KMS-11 (cell line): ENCODE measurements around the gene C2orf68.
A peak's percentile ranks its signal among the peaks of the same experiment; 100 is the strongest.

ENCODE experiments used
- H2AFZ ChIP-seq: fragments of 200-600 bp; sonication (generic); 2 replicates; pipeline ENCODE4 v1.6.1; 2016; ENCODE audit warnings: antibody characterized with exemption, mixed run types, low read depth
- H3K27ac ChIP-seq: fragments of 200-600 bp; sonication (generic); 2 replicates; pipeline ENCODE4 v1.6.1; 2016; ENCODE audit warnings: mild to moderate bottlenecking, mixed run types
- H3K27me3 ChIP-seq: fragments of 200-600 bp; sonication (generic); 2 replicates; pipeline ENCODE4 v1.6.1; 2017; ENCODE audit warnings: mild to moderate bottlenecking, low read depth, mixed run types, moderate library complexity; ENCODE audit not compliant: insufficient read depth
- H3K36me3 ChIP-seq: fragments of 200-600 bp; sonication (generic); 2 replicates; pipeline ENCODE4 v1.6.1; 2017; ENCODE audit warnings: mild to moderate bottlenecking, mixed run types; ENCODE audit not compliant: insufficient read depth
- H3K4me1 ChIP-seq: fragments of 200-600 bp; sonication (generic); 2 replicates; pipeline ENCODE4 v1.6.1; 2016; ENCODE audit warnings: mild to moderate bottlenecking, low read depth, mixed run types; ENCODE audit not compliant: poor library complexity, severe bottlenecking
- H3K4me2 ChIP-seq: fragments of 200-600 bp; sonication (generic); 2 replicates; pipeline ENCODE4 v1.7.0; 2016; ENCODE audit warnings: mild to moderate bottlenecking, mixed run types
- H3K4me3 ChIP-seq: fragments of 200-600 bp; sonication (generic); IDR thresholded peaks from 2 replicates; pipeline ENCODE4 v1.6.1; 2017; ENCODE audit warnings: low read depth, low read length, mixed read lengths; ENCODE audit not compliant: insufficient read depth
- H3K79me2 ChIP-seq: fragments of 200-600 bp; sonication (generic); 2 replicates; pipeline ENCODE4 v1.6.1; 2016; ENCODE audit warnings: low read depth, mixed run types; ENCODE audit not compliant: insufficient read depth
- H3K9ac ChIP-seq: fragments of 200-600 bp; sonication (generic); 2 replicates; pipeline ENCODE4 v1.6.1; 2016; ENCODE audit warnings: mild to moderate bottlenecking, mixed run types
- H4K20me1 ChIP-seq: fragments of 200-600 bp; sonication (generic); 2 replicates; pipeline ENCODE4 v1.6.1; 2016; ENCODE audit warnings: mild to moderate bottlenecking, mixed run types; ENCODE audit not compliant: insufficient read depth
- TF ChIP-seq, protein P1 (sequence below): fragments of 200-600 bp; sonication (generic); conservative IDR thresholded peaks from 2 replicates; pipeline ENCODE4 v1.6.1; 2017; ENCODE audit warnings: low read depth, mild to moderate bottlenecking, antibody characterized with exemption, low read length, moderate library complexity, mixed read lengths

C2orf68 gene

DNA sequence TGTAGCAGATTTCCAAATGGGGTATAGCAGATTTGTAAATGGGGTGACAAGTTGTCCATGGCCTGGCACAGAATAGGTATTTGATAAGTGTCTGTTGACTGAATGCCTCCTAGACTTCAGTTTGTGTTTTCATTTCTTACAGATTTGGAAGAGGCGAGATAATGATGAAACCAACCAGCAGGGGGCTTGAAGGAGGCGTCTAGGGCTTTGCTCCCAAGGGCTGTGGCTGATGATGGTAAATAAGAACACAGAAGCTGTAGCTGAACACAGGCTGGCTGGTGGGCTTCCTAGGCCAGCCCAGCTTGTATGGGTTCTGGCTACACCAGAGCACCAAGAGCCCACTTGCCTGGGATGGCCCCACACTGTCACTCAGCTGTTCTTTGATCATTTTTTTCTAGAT is 36.8 kb upstream of the C2orf68 start:
- H3K36me3 ChIP-seq = peaks cover 19% of the 10 kb centered on the region; the same call in 1 of the 2 replicates
- no peak overlapping the region for H3K4me2 ChIP-seq
- no peak overlapping the region for H2AFZ ChIP-seq
- no peaks in the 10 kb centered on the region for H3K27me3 ChIP-seq
- H3K27ac ChIP-seq = no peak overlapping the region; the same call in 1 of the 2 replicates
- TF ChIP-seq, protein P1, sequence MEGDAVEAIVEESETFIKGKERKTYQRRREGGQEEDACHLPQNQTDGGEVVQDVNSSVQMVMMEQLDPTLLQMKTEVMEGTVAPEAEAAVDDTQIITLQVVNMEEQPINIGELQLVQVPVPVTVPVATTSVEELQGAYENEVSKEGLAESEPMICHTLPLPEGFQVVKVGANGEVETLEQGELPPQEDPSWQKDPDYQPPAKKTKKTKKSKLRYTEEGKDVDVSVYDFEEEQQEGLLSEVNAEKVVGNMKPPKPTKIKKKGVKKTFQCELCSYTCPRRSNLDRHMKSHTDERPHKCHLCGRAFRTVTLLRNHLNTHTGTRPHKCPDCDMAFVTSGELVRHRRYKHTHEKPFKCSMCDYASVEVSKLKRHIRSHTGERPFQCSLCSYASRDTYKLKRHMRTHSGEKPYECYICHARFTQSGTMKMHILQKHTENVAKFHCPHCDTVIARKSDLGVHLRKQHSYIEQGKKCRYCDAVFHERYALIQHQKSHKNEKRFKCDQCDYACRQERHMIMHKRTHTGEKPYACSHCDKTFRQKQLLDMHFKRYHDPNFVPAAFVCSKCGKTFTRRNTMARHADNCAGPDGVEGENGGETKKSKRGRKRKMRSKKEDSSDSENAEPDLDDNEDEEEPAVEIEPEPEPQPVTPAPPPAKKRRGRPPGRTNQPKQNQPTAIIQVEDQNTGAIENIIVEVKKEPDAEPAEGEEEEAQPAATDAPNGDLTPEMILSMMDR = peak; percentile 87
- peaks cover 4% of the 10 kb centered on the region for H3K79me2 ChIP-seq
- no peak overlapping the region for H3K9ac ChIP-seq
- no peaks in the 10 kb centered on the region for H4K20me1 ChIP-seq
- H3K4me3 ChIP-seq = no peak overlapping the region
- peaks cover 57% of the 10 kb centered on the region for H3K4me1 ChIP-seq

DNA sequence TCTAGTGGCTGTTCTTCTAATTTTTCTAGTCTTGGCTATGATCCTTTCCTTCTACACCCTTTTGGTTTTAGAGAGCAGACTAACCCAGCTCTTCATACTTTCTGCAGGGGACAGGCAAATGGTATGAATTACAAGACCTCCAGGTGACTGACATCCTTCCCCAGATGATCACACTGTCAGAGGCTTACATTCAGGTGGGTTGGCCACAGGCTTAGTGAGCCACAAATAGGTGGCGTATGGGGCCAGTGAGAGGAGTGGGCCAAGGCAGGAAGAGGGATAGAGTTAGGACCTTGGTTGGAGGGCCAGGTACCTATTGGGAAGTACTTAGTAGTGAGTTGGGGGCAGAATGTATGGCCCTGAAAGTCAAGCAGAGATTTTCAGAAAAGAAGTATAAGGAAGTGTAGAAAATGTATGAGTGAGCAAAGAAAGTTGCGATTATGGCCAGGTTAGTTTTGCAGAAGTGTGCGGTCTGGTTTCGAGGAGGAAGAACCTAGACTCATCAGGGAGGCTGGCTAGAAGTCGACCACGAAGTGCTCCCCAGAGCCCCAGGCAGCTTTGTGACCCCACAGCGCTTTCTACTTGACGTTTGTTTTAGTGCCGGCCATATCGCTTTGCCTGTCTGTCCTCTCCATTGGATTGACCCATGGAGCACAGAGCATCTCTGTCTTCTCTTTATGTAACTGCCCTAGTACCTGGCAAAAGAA is 36.1 kb upstream of the C2orf68 start:
- H2AFZ ChIP-seq = no peak overlapping the region
- peaks cover 9% of the 10 kb centered on the region for H3K79me2 ChIP-seq
- TF ChIP-seq, protein P1 = no peak
- peaks cover 21% of the 10 kb centered on the region; the same call in 1 of the 2 replicates for H3K36me3 ChIP-seq
- H4K20me1 ChIP-seq = no peaks in the 10 kb centered on the region
- no peak overlapping the region for H3K9ac ChIP-seq
- no peaks in the 10 kb centered on the region for H3K27me3 ChIP-seq
- H3K4me3 ChIP-seq = no peak overlapping the region
- peak overlapping the region; percentile 4; the same call in 1 of the 2 replicates for H3K27ac ChIP-seq
- H3K4me1 ChIP-seq = peaks cover 63% of the 10 kb centered on the region
- no peak overlapping the region for H3K4me2 ChIP-seq

DNA sequence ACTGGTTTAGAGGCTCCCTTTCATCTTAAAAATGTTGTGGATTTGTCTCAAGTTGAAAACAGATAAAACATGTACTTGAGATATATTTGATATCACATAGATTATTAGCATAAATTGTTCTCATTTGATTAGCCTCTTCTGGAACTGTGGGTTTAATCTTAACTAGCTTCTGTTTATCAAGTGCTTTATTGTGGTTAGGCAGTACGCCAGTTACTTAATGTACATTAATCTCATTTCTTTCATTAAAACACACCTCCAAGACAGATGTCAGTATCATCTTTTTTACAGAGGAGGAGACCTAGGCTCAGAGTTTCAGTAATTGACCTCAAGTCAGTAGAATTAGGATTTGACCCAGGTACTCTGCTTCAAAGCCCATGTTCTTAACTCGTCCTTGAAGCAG is 34.3 kb upstream of the C2orf68 start:
- no peak overlapping the region for H2AFZ ChIP-seq
- no peak overlapping the region for H3K4me3 ChIP-seq
- H3K4me1 ChIP-seq = peaks cover 81% of the 10 kb centered on the region
- TF ChIP-seq, protein P1 = no peak
- no peak overlapping the region for H3K27ac ChIP-seq
- H3K79me2 ChIP-seq = peaks cover 9% of the 10 kb centered on the region
- H3K36me3 ChIP-seq = peaks cover 25% of the 10 kb centered on the region; the same call in 1 of the 2 replicates
- H4K20me1 ChIP-seq = no peaks in the 10 kb centered on the region
- H3K27me3 ChIP-seq = no peaks in the 10 kb centered on the region
- no peak overlapping the region for H3K9ac ChIP-seq
- peak overlapping the region; percentile 6 for H3K4me2 ChIP-seq

DNA sequence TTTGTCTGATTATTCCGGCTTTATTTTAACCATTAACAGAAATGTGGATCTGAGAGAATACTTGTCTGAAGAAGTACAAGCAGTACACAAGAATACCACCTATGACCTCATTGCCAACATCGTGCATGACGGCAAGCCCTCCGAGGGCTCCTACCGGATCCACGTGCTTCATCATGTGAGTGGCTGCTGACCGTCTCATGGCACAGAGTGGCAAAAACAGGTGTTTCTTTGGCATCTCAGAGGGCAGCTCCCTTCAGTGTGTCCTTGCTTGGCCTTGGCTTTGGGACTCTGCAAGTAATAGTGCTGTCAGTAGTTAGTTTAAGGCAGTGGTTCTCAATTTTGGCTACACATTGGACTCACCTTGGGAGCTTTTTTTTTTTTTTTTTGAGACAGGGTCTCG is 33.0 kb upstream of the C2orf68 start:
- TF ChIP-seq, protein P1 = no peak
- Histone ChIP-seq H3K4me1 (peaks cover 94% of the 10 kb centered on the region), H3K36me3 (peaks cover 33% of the 10 kb centered on the region; the same call in 1 of the 2 replicates), H3K4me3 (no peak overlapping the region), H4K20me1 (no peaks in the 10 kb centered on the region), H3K27ac (no peak overlapping the region), H2AFZ (no peak overlapping the region), H3K4me2 (no peak overlapping the region), H3K9ac (no peak overlapping the region), H3K27me3 (no peaks in the 10 kb centered on the region), H3K79me2 (peaks cover 9% of the 10 kb centered on the region)
